Measurements from ENCODE around the gene GALNT14. TPM values are rescaled to one million over a fixed set of nuclear protein-coding genes. Genes with fewer than 3 reads are reported as not detected.

GALNT14 gene
- total and polyA plus RNA-seq, 2 donors, result 1.3 to 2.1 TPM

DNA sequence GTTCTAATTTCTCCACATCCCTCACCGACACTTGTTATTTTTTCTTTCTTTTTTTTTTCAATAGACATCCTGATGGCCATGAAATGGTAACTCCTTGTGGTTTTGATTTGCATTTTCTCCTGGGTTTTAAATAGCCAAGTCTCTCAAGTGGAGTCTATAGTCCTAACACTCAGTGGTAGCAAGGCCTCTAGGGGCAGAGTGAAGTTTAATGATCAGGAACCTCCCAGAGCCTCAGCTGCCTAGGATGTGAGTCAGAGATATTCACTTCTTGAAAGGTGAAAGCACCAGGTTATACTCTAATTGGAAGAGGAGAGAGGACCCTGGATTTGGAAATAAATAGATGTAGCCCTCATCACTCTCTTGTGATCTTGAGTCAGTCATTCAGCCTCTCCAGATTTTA is 268.3 kb downstream of the GALNT14 start:
- H3K36me3 ChIP-seq (ENCODE audit: control insufficient read depth in 2 of 2, insufficient read depth in 2 of 2, low read length in 1 of 2), result no peaks in the 10 kb centered on the region
- WGBS, result 98% methylated on average over 1 of the region's 1 CpG
- no peak for DNase-seq (ENCODE audit: low read depth in 6 of 9, low spot score in 9 of 9)
- peaks cover 0 to 23% of the 10 kb centered on the region in 2 donors for H3K4me1 ChIP-seq (ENCODE audit: control insufficient read depth in 2 of 2, insufficient read depth in 2 of 2, low read length in 2 of 2)
- H3K27ac ChIP-seq (ENCODE audit: low read depth in 1 of 2, low read length in 1 of 2), result no peak overlapping the region
- H3K4me3 ChIP-seq (ENCODE audit: low read length in 2 of 2), result no peak overlapping the region
- H3K27me3 ChIP-seq (ENCODE audit: control insufficient read depth in 2 of 2, insufficient read depth in 1 of 2, low read length in 1 of 2), result no peaks in the 10 kb centered on the region
- H3K9me3 ChIP-seq (ENCODE audit: control insufficient read depth in 2 of 2, insufficient read depth in 1 of 2, low read length in 1 of 2), result no peaks in the 10 kb centered on the region

DNA sequence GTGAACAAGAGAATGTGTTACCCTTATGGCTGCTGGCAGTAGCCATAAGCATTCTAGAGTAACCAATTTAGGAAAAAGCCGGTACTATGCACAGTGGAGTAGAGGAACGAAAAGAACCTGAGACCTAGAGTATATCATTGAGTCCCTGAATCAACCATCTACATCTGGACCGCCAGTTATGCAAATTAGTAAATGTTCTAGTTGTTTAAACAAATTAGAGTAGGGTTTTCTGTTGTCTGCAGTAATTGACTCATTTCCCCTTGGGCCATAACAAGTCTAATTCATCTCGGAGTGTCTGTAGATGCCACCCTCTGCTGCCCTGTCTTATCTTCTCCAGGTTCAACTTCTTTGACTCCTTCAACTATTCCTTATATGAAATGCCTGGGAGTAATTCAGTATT is 270.9 kb downstream of the GALNT14 start:
- Histone ChIP-seq H3K9me3 (ENCODE audit: control insufficient read depth in 2 of 2, insufficient read depth in 1 of 2, low read length in 1 of 2) (no peaks in the 10 kb centered on the region), H3K4me3 (ENCODE audit: low read length in 2 of 2) (no peak overlapping the region), H3K27ac (ENCODE audit: low read depth in 1 of 2, low read length in 1 of 2) (no peak overlapping the region), H3K36me3 (ENCODE audit: control insufficient read depth in 2 of 2, insufficient read depth in 2 of 2, low read length in 1 of 2) (no peaks in the 10 kb centered on the region), H3K27me3 (ENCODE audit: control insufficient read depth in 2 of 2, insufficient read depth in 1 of 2, low read length in 1 of 2) (no peaks in the 10 kb centered on the region), H3K4me1 (ENCODE audit: control insufficient read depth in 2 of 2, insufficient read depth in 2 of 2, low read length in 2 of 2) (peaks cover 0 to 27% of the 10 kb centered on the region in 2 donors)
- DNase-seq (ENCODE audit: low read depth in 6 of 9, low spot score in 9 of 9), result no peak
- WGBS, result 96% methylated on average over 4 of the region's 4 CpGs

DNA sequence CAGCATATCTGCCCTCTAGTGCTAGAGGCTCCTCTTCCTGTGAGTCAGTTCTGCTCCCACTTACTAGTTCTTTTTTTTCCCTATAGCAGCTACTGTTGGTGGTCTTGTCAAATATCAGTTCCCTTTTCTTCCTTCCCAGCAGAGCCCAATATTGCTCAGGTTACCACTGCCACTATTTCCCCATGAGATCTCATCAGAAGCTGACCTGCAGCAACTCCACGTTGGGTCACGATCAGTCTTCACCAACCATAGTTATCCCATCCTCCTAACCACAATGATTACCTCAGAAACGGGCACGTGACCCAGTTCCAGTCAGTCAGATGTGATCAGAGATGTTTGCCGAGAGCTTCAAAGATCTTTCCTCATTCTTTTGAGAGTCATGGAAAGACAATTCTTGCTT is 271.3 kb downstream of the GALNT14 start:
- WGBS, result 22% methylated on average over 5 of the region's 5 CpGs
- no peak overlapping the region for H3K27ac ChIP-seq (ENCODE audit: low read depth in 1 of 2, low read length in 1 of 2)
- no peak overlapping the region for H3K4me3 ChIP-seq (ENCODE audit: low read length in 2 of 2)
- no peaks in the 10 kb centered on the region for H3K27me3 ChIP-seq (ENCODE audit: control insufficient read depth in 2 of 2, insufficient read depth in 1 of 2, low read length in 1 of 2)
- H3K36me3 ChIP-seq (ENCODE audit: control insufficient read depth in 2 of 2, insufficient read depth in 2 of 2, low read length in 1 of 2), result no peaks in the 10 kb centered on the region
- DNase-seq (ENCODE audit: low read depth in 6 of 9, low spot score in 9 of 9), result peak in 1 of 9 donors; percentile 13
- H3K4me1 ChIP-seq (ENCODE audit: control insufficient read depth in 2 of 2, insufficient read depth in 2 of 2, low read length in 2 of 2), result peaks cover 0 to 27% of the 10 kb centered on the region in 2 donors
- H3K9me3 ChIP-seq (ENCODE audit: control insufficient read depth in 2 of 2, insufficient read depth in 1 of 2, low read length in 1 of 2), result no peaks in the 10 kb centered on the region

DNA sequence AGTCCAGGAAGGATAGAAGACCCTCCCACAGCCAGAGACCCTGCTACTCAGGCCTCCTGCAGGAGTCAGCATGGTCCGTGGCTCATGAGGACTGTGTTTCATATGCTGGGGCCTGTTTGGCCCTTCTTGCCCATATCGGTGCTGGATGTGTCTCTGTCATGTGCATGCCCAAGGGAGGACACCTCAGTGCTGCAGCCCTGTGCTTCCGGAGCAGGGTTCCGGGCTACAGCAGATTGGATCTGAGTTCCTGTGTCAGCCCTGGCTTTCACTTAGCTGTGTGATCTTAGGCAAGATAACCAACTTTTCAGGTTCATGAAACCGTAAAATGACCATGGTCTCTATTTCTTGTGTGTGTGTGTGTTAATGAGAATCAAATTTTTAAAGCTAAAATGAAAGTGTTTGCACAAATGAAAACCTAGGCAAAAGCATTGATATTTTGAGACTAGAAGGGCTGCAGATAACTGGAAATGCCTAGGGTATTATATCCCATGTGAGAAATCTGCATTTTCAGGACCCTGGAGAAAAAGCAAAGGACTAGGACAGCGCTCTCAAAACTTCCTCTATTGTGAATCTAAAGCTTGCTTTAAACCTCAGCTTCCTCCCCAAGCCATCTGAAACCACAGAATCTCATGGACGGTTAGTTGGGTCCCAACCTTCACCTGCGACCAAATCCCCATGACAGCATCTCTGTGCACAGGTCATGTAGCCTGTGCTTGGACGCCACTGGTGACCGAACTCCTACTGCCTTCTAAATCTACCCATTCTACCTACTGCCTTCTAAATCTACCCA is 272.2 kb downstream of the GALNT14 start:
- no peaks in the 10 kb centered on the region for H3K27me3 ChIP-seq (ENCODE audit: control insufficient read depth in 2 of 2, insufficient read depth in 1 of 2, low read length in 1 of 2)
- H3K9me3 ChIP-seq (ENCODE audit: control insufficient read depth in 2 of 2, insufficient read depth in 1 of 2, low read length in 1 of 2), result no peaks in the 10 kb centered on the region
- H3K36me3 ChIP-seq (ENCODE audit: control insufficient read depth in 2 of 2, insufficient read depth in 2 of 2, low read length in 1 of 2), result no peaks in the 10 kb centered on the region
- WGBS, result 23% methylated on average over 10 of the region's 10 CpGs
- H3K4me3 ChIP-seq (ENCODE audit: low read length in 2 of 2), result no peak overlapping the region
- H3K27ac ChIP-seq (ENCODE audit: low read depth in 1 of 2, low read length in 1 of 2), result no peak overlapping the region
- peak in 1 of 9 donors; percentile 32 for DNase-seq (ENCODE audit: low read depth in 6 of 9, low spot score in 9 of 9)
- peaks cover 0 to 27% of the 10 kb centered on the region in 2 donors for H3K4me1 ChIP-seq (ENCODE audit: control insufficient read depth in 2 of 2, insufficient read depth in 2 of 2, low read length in 2 of 2)

DNA sequence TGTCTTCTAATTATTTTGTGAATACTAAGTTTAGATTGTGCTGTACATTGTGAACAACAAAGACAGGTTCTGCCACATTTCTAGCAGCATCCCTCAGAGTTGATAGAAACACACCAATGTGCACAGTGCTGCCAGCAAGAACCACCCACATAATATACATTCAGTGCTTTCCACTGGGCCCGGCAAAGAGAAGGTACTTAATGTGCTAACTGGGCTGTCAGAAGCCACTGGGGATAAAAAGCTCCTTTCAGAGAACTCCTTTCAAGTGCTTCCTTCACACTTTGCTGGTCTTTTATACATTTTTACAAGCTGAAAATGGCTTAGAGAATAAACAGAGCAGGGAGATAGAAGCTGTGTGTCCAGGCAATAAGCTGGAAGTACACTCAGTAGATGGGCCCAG is 273.0 kb downstream of the GALNT14 start:
- Histone ChIP-seq H3K4me1 (ENCODE audit: control insufficient read depth in 2 of 2, insufficient read depth in 2 of 2, low read length in 2 of 2) (peaks cover 0 to 28% of the 10 kb centered on the region in 2 donors), H3K27ac (ENCODE audit: low read depth in 1 of 2, low read length in 1 of 2) (no peak overlapping the region), H3K36me3 (ENCODE audit: control insufficient read depth in 2 of 2, insufficient read depth in 2 of 2, low read length in 1 of 2) (no peaks in the 10 kb centered on the region), H3K27me3 (ENCODE audit: control insufficient read depth in 2 of 2, insufficient read depth in 1 of 2, low read length in 1 of 2) (no peaks in the 10 kb centered on the region), H3K4me3 (ENCODE audit: low read length in 2 of 2) (no peak overlapping the region), H3K9me3 (ENCODE audit: control insufficient read depth in 2 of 2, insufficient read depth in 1 of 2, low read length in 1 of 2) (no peaks in the 10 kb centered on the region)
- WGBS, result 83% methylated on average over 1 of the region's 1 CpG
- DNase-seq (ENCODE audit: low read depth in 6 of 9, low spot score in 9 of 9), result no peak

DNA sequence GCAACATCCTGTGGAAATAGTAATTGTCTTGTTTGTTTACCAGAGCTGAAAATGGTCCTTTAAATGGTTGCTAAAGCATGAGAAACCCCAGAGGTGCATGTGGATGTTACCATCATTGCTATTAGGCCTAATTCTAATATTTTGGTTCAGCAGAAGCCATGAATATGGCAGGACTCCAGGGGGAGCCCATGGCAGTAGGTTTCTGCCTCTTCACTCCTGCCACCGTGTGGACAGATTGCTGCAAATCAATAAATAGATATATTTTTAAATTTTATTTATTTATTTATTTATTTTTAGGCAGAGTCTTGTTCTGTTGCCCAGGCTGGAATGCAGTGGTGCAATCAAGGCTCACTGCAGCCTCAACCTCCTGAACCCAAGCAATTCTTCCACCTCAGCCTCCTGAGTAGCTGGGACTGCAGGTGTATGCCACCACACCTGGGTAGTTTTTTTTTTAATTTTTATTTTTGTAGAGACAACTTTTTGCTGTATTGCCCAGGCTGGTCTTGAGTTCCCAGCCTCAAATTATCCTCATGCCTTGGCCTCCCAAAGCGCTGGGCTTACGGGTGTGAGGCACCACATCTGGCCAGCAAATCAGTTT is 276.1 kb downstream of the GALNT14 start:
- H3K4me1 ChIP-seq (ENCODE audit: control insufficient read depth in 2 of 2, insufficient read depth in 2 of 2, low read length in 2 of 2), result peaks cover 0 to 35% of the 10 kb centered on the region in 2 donors
- no peaks in the 10 kb centered on the region for H3K27me3 ChIP-seq (ENCODE audit: control insufficient read depth in 2 of 2, insufficient read depth in 1 of 2, low read length in 1 of 2)
- H3K27ac ChIP-seq (ENCODE audit: low read depth in 1 of 2, low read length in 1 of 2), result no peak overlapping the region
- 56% methylated on average over 3 of the region's 3 CpGs for WGBS
- peak in 1 of 9 donors; percentile 49 for DNase-seq (ENCODE audit: low read depth in 6 of 9, low spot score in 9 of 9)
- H3K36me3 ChIP-seq (ENCODE audit: control insufficient read depth in 2 of 2, insufficient read depth in 2 of 2, low read length in 1 of 2), result no peaks in the 10 kb centered on the region
- no peak overlapping the region for H3K4me3 ChIP-seq (ENCODE audit: low read length in 2 of 2)
- no peaks in the 10 kb centered on the region for H3K9me3 ChIP-seq (ENCODE audit: control insufficient read depth in 2 of 2, insufficient read depth in 1 of 2, low read length in 1 of 2)

DNA sequence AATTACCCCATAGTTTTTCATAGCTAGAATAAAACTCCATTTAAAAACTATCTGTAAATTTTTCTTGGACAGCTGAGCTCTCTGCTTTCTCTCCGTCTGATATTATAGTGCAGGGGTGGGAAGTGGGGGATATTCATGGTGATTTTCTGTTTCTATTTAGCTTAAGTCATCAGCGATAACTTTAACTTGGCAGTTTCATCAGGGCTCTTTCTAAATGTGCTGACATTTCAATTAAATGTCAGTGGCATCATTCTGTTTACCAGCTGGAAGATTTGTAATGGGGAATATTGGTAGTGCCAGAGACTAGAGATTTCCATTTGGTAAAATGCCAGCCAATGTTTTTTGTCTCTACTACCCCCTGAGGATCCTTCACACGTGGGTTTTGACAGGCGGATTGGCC is 277.5 kb downstream of the GALNT14 start:
- Histone ChIP-seq H3K9me3 (ENCODE audit: control insufficient read depth in 2 of 2, insufficient read depth in 1 of 2, low read length in 1 of 2) (no peaks in the 10 kb centered on the region), H3K27me3 (ENCODE audit: control insufficient read depth in 2 of 2, insufficient read depth in 1 of 2, low read length in 1 of 2) (no peaks in the 10 kb centered on the region), H3K4me3 (ENCODE audit: low read length in 2 of 2) (no peak overlapping the region), H3K27ac (ENCODE audit: low read depth in 1 of 2, low read length in 1 of 2) (no peak overlapping the region), H3K36me3 (ENCODE audit: control insufficient read depth in 2 of 2, insufficient read depth in 2 of 2, low read length in 1 of 2) (no peaks in the 10 kb centered on the region), H3K4me1 (ENCODE audit: control insufficient read depth in 2 of 2, insufficient read depth in 2 of 2, low read length in 2 of 2) (peaks cover 0 to 21% of the 10 kb centered on the region in 2 donors)
- 94% methylated on average over 4 of the region's 4 CpGs for WGBS
- no peak for DNase-seq (ENCODE audit: low read depth in 6 of 9, low spot score in 9 of 9)

Other genes with a start within 250 kb of the GALNT14 start
- 0.52 TPM for gene CAPN14, start 79.1 kb upstream of the GALNT14 start, total RNA-seq
- gene CAPN14, start 79.1 kb upstream of the GALNT14 start, polyA plus RNA-seq, result 0.62 TPM
- 2.7 TPM for gene EHD3, start 95.7 kb upstream of the GALNT14 start, total RNA-seq
- 4.2 TPM for gene EHD3, start 95.7 kb upstream of the GALNT14 start, polyA plus RNA-seq